ENCODE results near the gene HPCAL1.
"Not testable (repeated sequence)": the region's sequence is repeated elsewhere in the genome, so short reads cannot be mapped to it uniquely, and the experiment has no call there.

HPCAL1 gene

DNA sequence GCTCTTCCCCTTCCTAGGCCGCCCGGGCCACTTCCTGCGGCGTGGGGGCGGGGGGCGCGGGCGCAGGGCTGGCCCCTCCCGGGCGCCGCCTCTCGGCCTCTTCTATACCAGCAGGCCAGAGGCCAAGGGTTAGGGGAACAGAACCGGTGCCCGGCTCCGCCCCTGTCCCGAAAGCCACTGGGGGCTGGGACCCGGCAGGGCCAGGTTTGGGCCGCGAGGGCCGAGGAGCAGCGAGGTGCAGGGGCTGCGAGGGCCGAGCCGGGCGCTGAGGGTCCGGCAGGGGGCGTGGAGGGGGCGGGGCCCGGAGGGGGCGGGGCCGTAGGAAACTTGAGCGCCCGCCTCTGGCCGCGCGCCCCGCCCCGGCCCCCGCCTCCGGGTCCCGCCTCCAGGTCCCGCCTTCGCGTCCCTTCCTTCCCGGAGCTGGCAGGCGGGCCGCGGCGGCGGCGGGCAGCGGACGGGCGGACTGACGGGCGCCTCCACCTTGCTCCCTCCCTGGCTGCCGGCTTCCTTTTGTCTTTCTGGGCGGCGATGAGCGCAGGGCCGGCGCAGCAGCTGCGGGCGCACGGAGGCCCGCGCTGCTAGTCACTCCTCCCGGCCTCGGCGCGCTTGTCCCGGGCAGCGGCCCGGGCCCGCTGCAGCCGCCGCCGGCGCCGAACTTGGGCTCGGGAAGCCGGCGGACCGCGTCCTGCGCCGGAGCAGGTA is at the start of gene HPCAL1:
HPCAL1 (plus strand) TSS at position 426 of the 702 bp plus-strand sequence. CDS start 116,854 bp downstream, outside the sequence.
- DNase-seq (ENCODE audit: low read depth in 2 of 2): peak; percentile 78

DNA sequence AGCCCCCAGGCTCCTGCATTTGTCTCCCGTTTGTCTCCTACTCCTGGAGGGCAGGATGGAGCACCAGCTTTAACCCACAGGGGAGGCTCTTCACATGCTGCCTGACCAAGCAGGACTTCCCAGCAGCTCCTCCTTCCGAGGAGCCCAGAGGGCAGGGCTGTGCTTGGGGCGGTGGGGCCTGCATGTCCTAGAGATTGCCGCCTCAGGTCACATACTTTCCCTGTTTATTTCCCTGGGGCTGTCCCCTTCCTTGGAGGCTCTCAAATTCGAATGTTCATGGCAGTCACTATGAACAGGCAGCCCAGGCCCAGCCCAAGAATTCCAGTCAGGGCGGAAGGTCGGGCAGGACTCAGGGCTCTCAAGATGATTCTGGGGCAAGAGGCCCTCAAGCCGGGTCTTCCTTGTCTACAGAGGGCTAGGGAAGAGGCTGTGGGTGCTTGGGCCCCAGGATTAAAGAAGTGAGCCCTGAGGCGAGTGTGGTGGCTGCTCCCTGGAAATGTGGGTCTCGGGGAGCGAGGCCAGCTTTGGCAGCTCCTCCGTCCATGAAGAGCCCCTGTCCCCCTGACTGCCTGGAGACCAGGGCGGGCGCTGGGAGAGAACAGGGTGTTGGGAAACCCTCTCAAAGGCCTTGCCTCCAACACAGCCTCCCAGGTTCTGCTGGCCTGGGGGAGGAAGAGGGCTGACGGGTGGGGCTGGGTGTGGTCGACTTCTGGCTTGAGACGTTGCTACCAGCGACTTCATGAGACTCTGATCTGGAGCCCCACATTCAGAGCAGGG is 48.9 kb upstream of the HPCAL1 start:
- no peak for DNase-seq (ENCODE audit: low read depth in 2 of 2)

- DNase-seq (ENCODE audit: low read depth in 2 of 2): no peak
Observed at GRCh38 chr2:10254373-10255188, 48.1 kb upstream of the HPCAL1 start.

DNA sequence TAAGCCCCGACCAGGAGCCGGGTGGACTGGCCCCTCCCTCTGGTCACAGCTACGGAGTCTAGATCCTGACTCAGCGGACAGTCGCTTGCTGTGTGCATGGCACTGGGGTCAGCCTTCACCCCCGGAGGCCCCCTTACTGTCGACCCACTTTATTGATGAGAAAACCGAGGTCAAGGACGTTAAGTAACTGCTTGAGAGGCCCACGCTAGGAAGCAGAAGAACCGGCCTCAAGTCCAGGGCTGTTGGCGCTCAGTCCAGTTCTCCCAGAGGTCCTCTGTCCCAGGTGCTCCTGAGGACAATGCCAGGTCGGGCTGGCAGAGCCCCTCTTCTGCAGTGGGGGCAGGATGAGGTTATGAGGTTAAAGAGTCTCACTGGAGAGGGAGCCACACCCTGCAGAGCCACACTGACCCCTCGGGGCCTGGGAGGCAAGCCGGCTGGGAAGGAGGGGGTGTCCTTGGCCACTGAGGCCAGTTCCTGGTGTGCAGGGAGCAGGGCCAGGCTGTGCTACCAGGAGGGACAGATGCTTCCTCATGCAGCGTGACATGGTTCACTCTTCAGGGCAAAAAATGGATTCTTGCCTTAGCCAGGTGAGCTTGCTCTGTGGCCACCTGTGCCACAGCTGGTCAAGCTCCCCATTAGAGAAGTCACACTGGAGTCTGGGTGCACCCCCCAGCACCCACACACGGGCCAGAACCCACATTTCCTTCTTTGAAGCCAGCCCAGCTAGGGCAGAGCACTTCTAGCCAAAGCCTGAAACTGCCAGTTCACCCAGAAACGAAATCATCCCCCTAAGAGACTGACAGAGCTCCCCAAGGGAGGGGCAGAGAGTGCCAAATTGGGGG is 47.3 kb upstream of the HPCAL1 start:
- no peak for DNase-seq (ENCODE audit: low read depth in 2 of 2)

DNA sequence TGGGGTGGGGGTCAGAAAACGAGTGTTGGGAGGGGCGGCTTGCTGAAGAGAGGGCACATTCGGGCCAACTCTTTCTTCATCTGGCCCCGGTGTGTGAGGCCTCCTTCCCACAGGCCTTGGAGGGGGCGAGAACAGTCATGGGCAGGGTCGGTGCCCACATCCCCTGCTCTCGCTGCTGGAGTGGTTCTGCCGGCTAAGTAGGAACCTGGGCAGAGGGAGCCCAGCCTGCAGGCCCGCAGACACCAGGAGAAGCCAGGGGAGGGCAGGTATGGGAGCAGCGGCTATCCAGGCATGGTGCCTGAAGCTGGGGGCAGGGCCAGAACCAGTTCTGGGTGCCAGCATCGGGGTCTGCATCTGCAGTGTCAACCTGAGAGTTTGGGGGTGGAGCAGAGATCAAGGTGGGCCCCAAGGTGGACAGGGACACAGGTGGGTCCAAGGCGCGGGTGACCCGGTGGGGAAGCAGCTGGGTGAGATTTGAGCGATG is 46.6 kb upstream of the HPCAL1 start:
- DNase-seq (ENCODE audit: low read depth in 2 of 2): no peak

DNA sequence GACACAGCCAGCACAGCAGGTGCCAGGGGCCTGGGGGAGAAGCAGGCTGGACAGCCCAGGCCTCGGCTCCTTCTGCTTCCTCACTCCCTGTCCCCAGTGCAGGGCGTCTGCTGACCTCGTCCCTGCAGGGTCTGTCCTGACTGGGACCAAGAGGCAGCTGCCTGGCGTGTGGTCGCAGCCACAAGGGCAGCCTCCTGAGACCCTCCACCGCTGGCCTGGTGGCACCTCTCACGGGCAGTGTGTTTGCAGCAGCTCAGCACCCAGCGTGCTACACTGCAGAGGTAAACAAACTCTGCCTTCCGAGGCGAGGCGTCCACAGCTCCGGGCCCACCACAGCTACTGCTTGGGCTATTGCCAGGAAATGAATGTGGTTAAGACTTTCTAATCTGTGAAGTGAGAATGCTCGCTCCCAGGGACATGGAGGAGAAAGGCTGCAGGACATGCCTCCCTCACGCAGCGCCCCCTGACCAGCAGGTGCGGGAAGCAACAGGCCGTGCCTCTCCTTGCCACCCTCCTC is 46.1 kb upstream of the HPCAL1 start:
- no peak for DNase-seq (ENCODE audit: low read depth in 2 of 2)

GRCh38 chr2:10257036-10257435 is 45.7 kb upstream of the HPCAL1 start:
- no peak for DNase-seq (ENCODE audit: low read depth in 2 of 2)

DNA sequence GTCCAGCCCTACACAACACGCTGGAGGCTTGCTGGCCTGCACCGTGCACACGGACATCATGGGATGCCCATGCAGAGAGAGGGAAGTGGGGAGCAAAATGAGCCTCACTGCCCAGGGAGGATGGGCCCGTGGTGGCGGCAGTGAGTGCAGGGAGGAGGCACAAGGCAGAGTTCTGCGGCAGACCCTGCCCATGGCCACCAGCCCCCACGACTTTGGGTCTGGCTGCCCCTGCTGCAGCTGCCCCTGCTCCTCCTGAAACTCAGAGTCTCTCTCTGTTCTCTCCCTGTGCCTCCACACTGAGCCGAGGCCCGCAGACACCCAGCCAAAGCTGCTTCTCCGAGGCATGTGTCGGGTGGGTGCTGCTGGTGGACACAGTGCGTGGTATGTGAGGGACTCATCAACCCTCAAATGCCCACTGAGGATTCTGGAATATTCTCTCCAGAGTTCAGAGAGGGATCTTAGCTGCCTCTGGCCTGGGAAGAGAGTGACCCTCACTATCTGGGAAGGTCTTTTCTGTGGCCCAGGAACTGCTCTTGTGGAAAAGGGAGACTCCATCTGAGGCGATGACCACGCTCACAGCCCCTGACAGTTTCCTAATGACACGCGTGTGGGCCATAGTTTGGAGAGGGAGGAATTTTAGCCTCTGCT is 45.1 kb upstream of the HPCAL1 start:
- no peak for DNase-seq (ENCODE audit: low read depth in 2 of 2)

DNA sequence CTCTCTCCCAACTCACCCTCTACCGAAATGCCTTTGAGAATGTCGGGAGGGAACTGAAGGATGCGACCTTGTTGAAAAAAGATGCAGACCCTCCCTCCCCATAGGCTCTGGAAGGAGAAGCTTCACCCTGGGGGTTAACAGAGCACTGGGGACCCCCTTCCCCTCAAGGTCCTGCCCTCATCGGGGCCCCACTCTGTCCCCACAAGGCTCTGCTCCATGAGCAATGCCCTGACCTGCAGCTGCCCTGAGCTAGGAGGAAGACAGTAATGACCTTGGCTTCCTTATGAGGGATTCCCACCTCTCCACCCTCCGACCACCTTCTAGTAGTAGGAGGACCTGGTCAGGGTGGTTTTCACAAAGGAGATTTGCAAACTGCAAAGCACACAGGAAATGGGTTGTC is 44.4 kb upstream of the HPCAL1 start:
- DNase-seq (ENCODE audit: low read depth in 2 of 2): no peak

GRCh38 chr2:10258726-10259125 is 44.0 kb upstream of the HPCAL1 start:
- no peak for DNase-seq (ENCODE audit: low read depth in 2 of 2)

GRCh38 chr2:10260130-10260529 is 42.6 kb upstream of the HPCAL1 start:
- no peak for DNase-seq (ENCODE audit: low read depth in 2 of 2)

DNA sequence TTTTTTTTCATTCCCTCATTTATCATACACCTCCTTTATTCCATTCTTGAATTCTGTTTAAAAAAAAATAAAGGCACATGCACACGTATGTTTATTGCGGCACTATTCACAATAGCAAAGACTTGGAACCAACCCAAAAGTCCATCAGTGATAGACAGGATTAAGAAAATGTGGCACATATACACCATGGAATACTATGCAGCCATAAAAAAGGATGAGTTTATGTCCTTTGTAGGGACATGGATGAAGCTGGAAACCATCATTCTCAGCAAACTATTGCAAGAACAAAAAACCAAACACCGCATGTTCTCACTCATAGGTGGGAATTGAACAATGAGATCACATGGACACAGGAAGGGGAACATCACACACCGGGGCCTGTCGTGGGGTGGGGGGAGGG is 39.2 kb upstream of the HPCAL1 start:
- DNase-seq (ENCODE audit: low read depth in 2 of 2): not testable (repeated sequence)

GRCh38 chr2:10264506-10265328 is 38.0 kb upstream of the HPCAL1 start:
- DNase-seq (ENCODE audit: low read depth in 2 of 2): no peak

DNA sequence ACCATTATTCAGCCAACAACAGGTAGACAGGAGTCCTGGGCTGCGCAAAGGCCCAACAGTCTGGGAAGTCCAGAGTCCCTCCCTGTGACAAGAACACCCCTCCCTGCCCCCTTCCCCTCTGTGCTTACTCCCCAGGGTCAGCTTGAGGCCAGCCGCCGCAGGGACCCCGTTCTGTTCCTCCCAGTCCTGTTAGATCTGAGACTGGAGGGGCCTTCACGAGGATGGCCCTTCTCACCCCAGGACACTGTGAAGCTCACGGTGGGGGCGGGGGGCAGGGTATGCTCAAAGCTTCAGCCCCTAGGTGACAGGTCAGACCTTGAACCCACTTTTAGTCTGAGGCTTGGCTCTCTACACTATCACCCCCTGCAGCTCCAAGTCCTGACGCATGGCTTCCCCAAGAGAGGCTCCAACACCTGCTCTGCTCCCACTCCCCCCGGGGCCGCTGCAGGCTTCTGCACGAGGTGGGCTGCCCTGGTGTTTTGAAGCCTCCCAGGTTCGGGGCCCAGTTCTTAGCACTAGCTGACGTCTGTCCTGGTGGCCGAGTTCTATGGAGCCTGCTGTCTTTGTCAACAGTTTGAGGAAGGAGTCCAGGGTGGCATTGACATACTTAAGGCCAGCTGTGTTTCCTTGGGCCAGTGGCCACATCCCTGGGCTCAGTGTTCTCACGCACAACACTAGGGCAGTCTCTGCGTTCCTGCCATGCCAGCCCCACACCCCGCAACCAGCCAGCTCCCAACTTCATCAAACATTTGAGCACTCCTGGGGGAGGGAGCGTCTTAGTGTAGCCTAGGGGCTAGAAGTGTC is 37.2 kb upstream of the HPCAL1 start:
- no peak for DNase-seq (ENCODE audit: low read depth in 2 of 2)

DNA sequence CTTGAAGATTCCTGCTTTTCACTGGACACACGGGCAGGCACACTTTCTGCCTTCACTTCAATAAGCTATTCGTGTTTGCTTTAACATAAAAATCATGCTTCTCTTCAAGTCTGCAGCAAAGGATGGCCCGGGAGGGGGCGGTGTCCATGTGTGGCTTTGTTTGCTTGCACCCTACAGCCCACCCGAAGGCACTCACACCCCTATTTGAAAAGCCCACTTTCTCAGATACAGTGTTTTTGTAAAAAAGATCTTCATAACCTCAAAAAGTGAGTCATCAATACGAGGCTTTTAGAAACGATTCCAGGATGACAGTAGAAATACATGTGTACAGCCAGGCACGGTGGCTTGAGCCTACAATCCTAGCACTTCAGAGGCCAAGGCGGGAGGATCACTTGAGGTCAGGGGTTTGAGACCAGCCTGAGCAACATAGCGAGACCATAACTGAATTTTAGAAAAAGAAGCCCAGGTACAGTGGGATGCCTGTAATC is 36.5 kb upstream of the HPCAL1 start:
- no peak for DNase-seq (ENCODE audit: low read depth in 2 of 2)

DNA sequence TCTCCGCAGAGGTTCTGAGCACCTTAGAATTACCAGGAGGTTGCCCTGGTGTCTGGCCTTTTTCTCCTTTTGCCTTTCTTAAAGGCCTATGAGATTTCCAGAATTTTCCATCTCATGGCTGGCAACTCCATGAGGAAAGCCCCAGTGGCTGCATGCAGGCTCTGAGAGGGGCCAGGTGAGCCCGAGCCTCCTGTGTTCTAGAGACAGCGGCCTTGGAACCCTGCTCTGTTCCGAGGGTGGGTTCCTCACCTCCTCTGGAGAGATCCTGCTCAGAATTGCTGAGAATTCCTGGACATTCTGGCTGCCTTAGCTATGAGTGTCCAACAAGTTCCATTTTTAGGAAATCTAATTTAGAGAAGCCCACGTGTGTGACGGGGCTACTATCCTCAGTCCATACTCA is 35.7 kb upstream of the HPCAL1 start:
- DNase-seq (ENCODE audit: low read depth in 2 of 2): no peak

- DNase-seq (ENCODE audit: low read depth in 2 of 2): no peak
Observed at GRCh38 chr2:10267551-10268465, 34.9 kb upstream of the HPCAL1 start.

- no peak for DNase-seq (ENCODE audit: low read depth in 2 of 2)
Observed at GRCh38 chr2:10269291-10269690, 33.4 kb upstream of the HPCAL1 start.
